ACC112 (cell line): ENCODE results near the gene PLCB4.
A peak's percentile ranks its signal among the peaks of the same experiment; 100 is the strongest.

ENCODE experiments used
- H2AFZ ChIP-seq: fragments of 200-600 bp; sonication (generic); one replicate; pipeline ENCODE4 v1.6.0; 2017; ENCODE audit warnings: antibody characterized with exemption, low read length; ENCODE audit not compliant: unreplicated experiment
- H3K27ac ChIP-seq: fragments of 200-600 bp; sonication (generic); 2 replicates; pipeline ENCODE4 v1.5.1; 2014; ENCODE audit warnings: low read depth, mild to moderate bottlenecking, antibody characterized with exemption, low read length, moderate library complexity
- H3K27me3 ChIP-seq: fragments of 200-600 bp; sonication (generic); 2 replicates; pipeline ENCODE4 v1.6.1; 2014; ENCODE audit warnings: mild to moderate bottlenecking, antibody characterized with exemption, low read length, moderate library complexity, mixed read lengths; ENCODE audit not compliant: insufficient read depth
- H3K36me3 ChIP-seq: fragments of 200-600 bp; sonication (generic); 2 replicates; pipeline ENCODE4 v1.6.1; 2016; ENCODE audit warnings: mild to moderate bottlenecking, antibody characterized with exemption, low read length, moderate library complexity, mixed read lengths; ENCODE audit not compliant: insufficient read depth
- H3K4me1 ChIP-seq: fragments of 200-600 bp; sonication (generic); one replicate; pipeline ENCODE4 v1.6.1; 2016; ENCODE audit warnings: low read length, mixed read lengths; ENCODE audit not compliant: insufficient read depth, unreplicated experiment, control insufficient read depth
- H3K4me3 ChIP-seq: fragments of 200-600 bp; sonication (generic); 2 replicates; pipeline ENCODE4 v1.5.1; 2014; ENCODE audit warnings: mild to moderate bottlenecking, low read depth, low read length
- H3K79me2 ChIP-seq: fragments of 200-600 bp; sonication (generic); one replicate; pipeline ENCODE4 v1.6.0; 2016; ENCODE audit warnings: low read length; ENCODE audit not compliant: control insufficient read depth, unreplicated experiment, insufficient read depth

PLCB4 gene

GRCh38 chr20:9260027-9260426 is 191.1 kb downstream of the PLCB4 start:
- Histone ChIP-seq H3K79me2 (no peaks in the 10 kb centered on the region), H3K27me3 (no peaks in the 10 kb centered on the region), H3K27ac (no peak overlapping the region), H3K36me3 (no peaks in the 10 kb centered on the region), H3K4me1 (peaks cover 6% of the 10 kb centered on the region), H3K4me3 (no peak overlapping the region), H2AFZ (no peak overlapping the region)

DNA sequence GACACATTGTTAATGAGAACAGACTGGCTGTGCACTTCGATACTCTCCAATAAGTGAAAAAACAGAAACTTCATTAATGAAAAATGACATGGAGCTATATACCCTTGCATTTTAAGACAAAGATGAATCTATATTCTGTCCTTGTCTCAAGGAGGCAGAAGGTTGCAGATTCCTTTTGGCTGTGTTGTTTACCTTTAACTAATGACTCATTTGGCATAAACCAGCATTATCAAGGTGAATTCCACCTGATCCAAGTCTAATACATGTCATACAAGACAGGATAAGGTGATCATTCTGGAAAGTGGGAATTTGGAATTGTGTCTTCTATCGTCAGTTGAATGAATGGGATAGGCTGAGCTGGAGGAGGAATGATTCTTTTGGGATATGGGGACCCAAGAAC is 192.9 kb downstream of the PLCB4 start:
- Histone ChIP-seq H3K36me3 (no peaks in the 10 kb centered on the region), H3K79me2 (no peaks in the 10 kb centered on the region), H3K4me1 (peaks cover 6% of the 10 kb centered on the region), H3K27me3 (no peaks in the 10 kb centered on the region), H3K27ac (no peak overlapping the region), H3K4me3 (no peak overlapping the region), H2AFZ (no peak overlapping the region)

DNA sequence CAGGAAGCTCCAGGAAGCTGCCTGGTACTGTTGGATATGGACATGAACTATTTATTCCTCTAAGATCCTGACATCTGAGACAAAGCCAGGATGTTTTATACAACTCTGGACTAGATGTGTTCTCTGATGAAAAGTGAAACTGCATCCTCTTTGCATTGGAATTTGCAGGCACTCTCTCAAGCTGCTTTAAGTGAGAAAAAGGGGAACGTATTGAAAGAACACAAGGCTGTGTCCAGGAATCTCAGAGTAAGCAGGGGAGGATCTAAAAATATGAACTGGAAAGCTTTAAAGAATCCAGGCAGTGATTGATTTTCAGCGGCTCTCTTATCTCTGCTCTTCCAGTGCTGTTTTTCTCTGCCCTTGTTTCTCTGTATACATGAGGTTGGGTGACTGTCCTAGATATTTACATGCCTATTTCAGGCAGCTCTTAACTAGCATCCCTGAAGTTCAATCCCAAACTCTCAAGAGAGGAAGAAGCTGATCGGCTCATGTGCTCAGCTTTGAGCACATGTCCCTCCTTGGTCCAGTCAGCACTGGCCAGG is 193.8 kb downstream of the PLCB4 start:
- Histone ChIP-seq H3K79me2 (no peaks in the 10 kb centered on the region), H2AFZ (peak overlapping the region; percentile 45), H3K36me3 (no peaks in the 10 kb centered on the region), H3K27me3 (no peaks in the 10 kb centered on the region), H3K27ac (no peak overlapping the region), H3K4me3 (peak overlapping the region; percentile 38; the same call in 1 of the 2 replicates), H3K4me1 (peaks cover 6% of the 10 kb centered on the region)

- H3K27me3 ChIP-seq = no peaks in the 10 kb centered on the region
- no peak overlapping the region for H3K27ac ChIP-seq
- H3K4me3 ChIP-seq = no peak overlapping the region
- H3K36me3 ChIP-seq = no peaks in the 10 kb centered on the region
- H2AFZ ChIP-seq = no peak overlapping the region
- H3K79me2 ChIP-seq = no peaks in the 10 kb centered on the region
- H3K4me1 ChIP-seq = peaks cover 4% of the 10 kb centered on the region
These were observed 200.5 kb downstream of the PLCB4 start for GRCh38 chr20:9269280-9269971.

DNA sequence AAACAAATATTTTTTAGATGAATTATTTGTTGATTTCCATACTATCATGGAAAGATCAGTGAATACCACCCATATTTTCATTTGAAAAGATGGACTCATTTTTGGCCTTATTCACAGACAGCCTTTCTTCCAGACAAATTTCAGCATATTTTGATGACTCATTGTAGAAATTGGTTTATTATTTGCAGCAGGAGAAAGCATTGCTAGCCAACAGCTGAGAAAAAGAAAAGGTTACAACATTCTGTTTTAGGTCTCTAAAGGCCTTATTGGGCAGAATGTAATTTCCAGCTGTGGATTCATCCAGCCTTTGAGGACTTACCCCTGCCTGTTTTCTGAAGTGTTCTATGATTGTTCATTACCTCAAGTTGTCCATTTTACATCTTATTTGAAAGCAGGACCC is 201.9 kb downstream of the PLCB4 start:
- Histone ChIP-seq H3K4me3 (no peak overlapping the region), H3K79me2 (no peaks in the 10 kb centered on the region), H3K27ac (no peak overlapping the region), H3K27me3 (no peaks in the 10 kb centered on the region), H2AFZ (no peak overlapping the region), H3K36me3 (no peaks in the 10 kb centered on the region), H3K4me1 (peaks cover 4% of the 10 kb centered on the region)

- H3K4me3 ChIP-seq = no peak overlapping the region
- no peaks in the 10 kb centered on the region for H3K79me2 ChIP-seq
- no peak overlapping the region for H3K27ac ChIP-seq
- no peak overlapping the region for H2AFZ ChIP-seq
- H3K36me3 ChIP-seq = no peaks in the 10 kb centered on the region
- no peaks in the 10 kb centered on the region for H3K27me3 ChIP-seq
- H3K4me1 ChIP-seq = no peaks in the 10 kb centered on the region
These were observed 208.1 kb downstream of the PLCB4 start for GRCh38 chr20:9276966-9277468.

- H3K27ac ChIP-seq = no peak overlapping the region
These were observed 211.1 kb downstream of the PLCB4 start for GRCh38 chr20:9279918-9280401.

GRCh38 chr20:9280666-9281065 is 211.8 kb downstream of the PLCB4 start:
- Histone ChIP-seq H3K4me3 (no peak overlapping the region), H3K36me3 (no peaks in the 10 kb centered on the region)

More at GRCh38 chr20:9279918-9280401, 211.1 kb downstream of the PLCB4 start:
- Histone ChIP-seq H3K4me3 (no peak overlapping the region), H2AFZ (no peak overlapping the region), H3K36me3 (no peaks in the 10 kb centered on the region), H3K4me1 (no peaks in the 10 kb centered on the region), H3K27me3 (no peaks in the 10 kb centered on the region), H3K79me2 (no peaks in the 10 kb centered on the region)

DNA sequence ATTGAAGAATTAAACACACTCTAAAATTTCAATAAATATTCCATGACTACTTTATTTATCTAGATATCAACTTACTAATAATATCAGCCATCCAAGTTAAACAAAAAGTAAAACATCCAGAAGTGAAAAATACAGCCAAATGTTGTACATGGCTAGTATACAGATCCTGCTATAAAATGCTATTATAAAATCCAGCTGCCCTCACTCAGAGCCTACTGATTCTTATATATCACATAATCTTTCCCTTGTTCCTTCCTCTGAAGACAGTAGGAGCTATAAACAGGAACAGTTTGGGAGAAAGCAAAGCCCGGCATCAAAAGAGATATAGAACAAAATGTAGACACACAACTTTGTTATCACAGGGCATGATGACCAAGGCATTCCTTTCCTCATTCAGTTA is 212.9 kb downstream of the PLCB4 start:
- Histone ChIP-seq H3K79me2 (no peaks in the 10 kb centered on the region), H2AFZ (no peak overlapping the region), H3K27ac (no peak overlapping the region), H3K36me3 (no peaks in the 10 kb centered on the region), H3K27me3 (no peaks in the 10 kb centered on the region), H3K4me3 (no peak overlapping the region), H3K4me1 (peaks cover 7% of the 10 kb centered on the region)

More at GRCh38 chr20:9280666-9281065, 211.8 kb downstream of the PLCB4 start:
- Histone ChIP-seq H3K27ac (no peak overlapping the region), H2AFZ (no peak overlapping the region), H3K27me3 (no peaks in the 10 kb centered on the region), H3K79me2 (no peaks in the 10 kb centered on the region), H3K4me1 (no peaks in the 10 kb centered on the region)

DNA sequence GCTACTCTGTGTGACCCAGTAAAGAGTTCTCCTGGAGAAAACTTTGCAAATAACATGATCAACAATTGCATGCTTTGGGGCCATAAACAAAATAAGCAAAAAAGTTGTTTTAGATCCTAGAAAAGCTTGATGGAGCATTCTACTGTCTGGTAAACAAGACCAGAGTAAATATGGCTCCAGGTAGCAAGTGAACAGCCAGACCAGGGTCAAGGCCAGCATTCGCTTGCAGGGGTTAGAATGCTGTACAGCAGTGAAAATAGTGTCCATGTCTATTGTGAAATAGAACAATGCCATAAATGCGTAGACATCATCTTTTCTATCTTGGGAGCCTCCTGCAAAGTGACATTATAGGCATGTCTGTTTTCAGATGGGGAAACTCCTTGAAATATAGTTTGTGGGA is 216.7 kb downstream of the PLCB4 start:
- no peak overlapping the region for H2AFZ ChIP-seq
- no peaks in the 10 kb centered on the region for H3K27me3 ChIP-seq
- H3K4me3 ChIP-seq = no peak overlapping the region
- H3K36me3 ChIP-seq = no peaks in the 10 kb centered on the region
- no peaks in the 10 kb centered on the region for H3K79me2 ChIP-seq
- H3K27ac ChIP-seq = no peak overlapping the region
- H3K4me1 ChIP-seq = peaks cover 7% of the 10 kb centered on the region
